ENCODE data around the gene SLC25A19. TPM values are rescaled to one million over a fixed set of nuclear protein-coding genes. Genes with fewer than 3 reads are reported as not detected.

The SLC25A19 gene
- total and polyA plus RNA-seq, 9 of the 15 experiments (the other 6 are each of a cell fraction or from before 2014, with no cell fraction given): 33.4 to 76.6 (median 55.3) TPM

- TF ChIP-seq NR1H2 (CRISPR knock-in tag; IDR thresholded peaks at IDR 0.05) (no peak), ARID4B (CRISPR knock-in tag; IDR thresholded peaks at IDR 0.05) (no peak), TCF3 (CRISPR knock-in tag; IDR thresholded peaks at IDR 0.05) (peak; percentile 76), SMARCA4 (IDR thresholded peaks at IDR 0.05) (peak; percentile 40; the same call in 1 of the 2 replicates), ARID1B (IDR thresholded peaks at IDR 0.05) (peak; percentile 76), FIP1L1 (IDR thresholded peaks at IDR 0.05; ENCODE audit: low read depth, low read length, poor library complexity, severe bottlenecking) (no peak), ZFP91 (CRISPR knock-in tag; IDR thresholded peaks at IDR 0.05) (no peak), UBTF (IDR thresholded peaks at IDR 0.05; ENCODE audit: borderline replicate concordance in 1 of 2, low read depth in 2 of 2, low read length in 2 of 2) (no peak), CREBBP (IDR thresholded peaks at IDR 0.05; ENCODE audit: low read depth, low read length) (no peak), SOX6 (IDR thresholded peaks at IDR 0.05) (peak; percentile 40), TAL1 (IDR thresholded peaks at IDR 0.05) (peak; percentile 68), TEAD4 (IDR thresholded peaks at IDR 0.05; ENCODE audit: low read length) (peak; percentile 64; the same call in 1 of the 2 replicates), TEAD4 (CRISPR knock-in tag; IDR thresholded peaks at IDR 0.05; ENCODE audit: borderline replicate concordance) (no peak), ARID3A (IDR thresholded peaks at IDR 0.05; ENCODE audit: borderline replicate concordance, low read depth, low read length) (no peak), JUND (IDR thresholded peaks at IDR 0.05; ENCODE audit: borderline replicate concordance, low read depth, low read length) (peak; percentile 7; the same call in 1 of the 2 replicates), JUND (tag; IDR thresholded peaks at IDR 0.05; ENCODE audit: borderline replicate concordance, low read depth, low read length) (no peak; the same call in 2 of the 3 replicates), RBM25 (IDR thresholded peaks at IDR 0.05; ENCODE audit: low read depth, low read length, severe bottlenecking) (peak; percentile 38)
These were observed 6.2 kb upstream of the SLC25A19 start (continued) for GRCh38 chr17:75295201-75296158.
